ENCODE data around the gene GSTM2. TPM values are rescaled to one million over a fixed set of nuclear protein-coding genes. Genes with fewer than 3 reads are reported as not detected.

The GSTM2 gene
- total RNA-seq, 1 donor from 2014 or later: 20.3 TPM

GRCh38 chr1:109714661-109715372, 47.0 kb downstream of the GSTM2 start:
- Histone ChIP-seq H3K27me3 (no peaks in the 10 kb centered on the region), H3K4me3 (no peak overlapping the region), H3K9me3 (no peaks in the 10 kb centered on the region), H3K4me1 (no peaks in the 10 kb centered on the region), H3K36me3 (no peaks in the 10 kb centered on the region), H3K27ac (no peak overlapping the region)
- DNase-seq (ENCODE audit: low spot score in 2 of 2): no peak
- TF ChIP-seq CTCF (IDR thresholded peaks at IDR 0.05): no peak
- intact Hi-C loops (cut with DNase I): loop anchor here (5.0 kb wide), 1 partner anchor 37 kb away; no protein-coding TSS in a partner anchor

- no peak overlapping the region for H3K27ac ChIP-seq
- TF ChIP-seq CTCF (IDR thresholded peaks at IDR 0.05): no peak
- DNase-seq (ENCODE audit: low spot score in 2 of 2): no peak
- no peak overlapping the region for H3K4me3 ChIP-seq
- H3K27me3 ChIP-seq: no peaks in the 10 kb centered on the region
- no peaks in the 10 kb centered on the region for H3K36me3 ChIP-seq
- H3K9me3 ChIP-seq: no peaks in the 10 kb centered on the region
- H3K4me1 ChIP-seq: no peaks in the 10 kb centered on the region
- intact Hi-C loops (cut with DNase I): loop anchor here (5.0 kb wide), 1 partner anchor 36 kb away; no protein-coding TSS in a partner anchor
Measured at GRCh38 chr1:109716121-109716520, 48.3 kb downstream of the GSTM2 start.

- Histone ChIP-seq H3K4me3 (no peak overlapping the region), H3K36me3 (no peaks in the 10 kb centered on the region), H3K4me1 (no peaks in the 10 kb centered on the region), H3K9me3 (no peaks in the 10 kb centered on the region), H3K27ac (no peak overlapping the region), H3K27me3 (no peaks in the 10 kb centered on the region)
- TF ChIP-seq CTCF (IDR thresholded peaks at IDR 0.05): no peak
- no peak for DNase-seq (ENCODE audit: low spot score in 2 of 2)
- intact Hi-C loops (cut with DNase I): loop anchor here (5.0 kb wide), 1 partner anchor 36 kb away; no protein-coding TSS in a partner anchor
Measured at GRCh38 chr1:109716570-109717090, 48.8 kb downstream of the GSTM2 start.

GRCh38 chr1:109717729-109718128, 49.9 kb downstream of the GSTM2 start:
- no peaks in the 10 kb centered on the region for H3K9me3 ChIP-seq
- TF ChIP-seq CTCF (IDR thresholded peaks at IDR 0.05): no peak
- no peaks in the 10 kb centered on the region for H3K4me1 ChIP-seq
- no peak overlapping the region for H3K4me3 ChIP-seq
- no peaks in the 10 kb centered on the region for H3K27me3 ChIP-seq
- DNase-seq (ENCODE audit: low spot score in 2 of 2): no peak
- H3K36me3 ChIP-seq: no peaks in the 10 kb centered on the region
- intact Hi-C loops (cut with DNase I): loop anchor here (5.0 kb wide), 1 partner anchor 35 kb away; no protein-coding TSS in a partner anchor
- H3K27ac ChIP-seq: no peak overlapping the region

- H3K27me3 ChIP-seq: no peaks in the 10 kb centered on the region
- no peak for DNase-seq (ENCODE audit: low spot score in 2 of 2)
- H3K4me1 ChIP-seq: no peaks in the 10 kb centered on the region
- H3K36me3 ChIP-seq: no peaks in the 10 kb centered on the region
- no peak overlapping the region for H3K27ac ChIP-seq
- H3K4me3 ChIP-seq: no peak overlapping the region
- TF ChIP-seq CTCF (IDR thresholded peaks at IDR 0.05): no peak
- no peaks in the 10 kb centered on the region for H3K9me3 ChIP-seq
- intact Hi-C loops (cut with DNase I): loop anchor here (5.0 kb wide), 1 partner anchor 34 kb away; no protein-coding TSS in a partner anchor
Measured at GRCh38 chr1:109718495-109718894, 50.6 kb downstream of the GSTM2 start.

Data from ascending aorta (tissue), 2 donors.